C4-2B (cell line): ENCODE data around the gene GALNT9.

ENCODE experiments used
- H3K27ac ChIP-seq: fragments of 450-650 bp; 2 replicates; pipeline ENCODE4 v1.5.1; 2017
- CTCF ChIP-seq: fragments of 450-650 bp; conservative IDR thresholded peaks from 2 replicates; pipeline ENCODE4 v1.5.1; 2017; ENCODE audit warnings: mild to moderate bottlenecking
- ZFX ChIP-seq: fragments of 450-650 bp; IDR thresholded peaks from 2 replicates; pipeline ENCODE4 v1.6.1; 2017

GALNT9 gene

GRCh38 chr12:132320767-132321211 is 8.6 kb downstream of the GALNT9 start:
- no peak for TF ChIP-seq CTCF
- TF ChIP-seq ZFX: no peak
- no peak overlapping the region for H3K27ac ChIP-seq

- no peak overlapping the region for H3K27ac ChIP-seq
- TF ChIP-seq ZFX (no peak), CTCF (no peak)
Measured at GRCh38 chr12:132319991-132320570, 9.3 kb downstream of the GALNT9 start.

GRCh38 chr12:132319359-132319950 is 9.9 kb downstream of the GALNT9 start:
- TF ChIP-seq ZFX (no peak), CTCF (no peak)
- H3K27ac ChIP-seq: no peak overlapping the region

- no peak for TF ChIP-seq CTCF
- no peak for TF ChIP-seq ZFX
Measured at GRCh38 chr12:132318618-132319033, 10.8 kb downstream of the GALNT9 start.

GRCh38 chr12:132318135-132318534 is 11.3 kb downstream of the GALNT9 start:
- no peak for TF ChIP-seq ZFX
- TF ChIP-seq CTCF: no peak
- no peak overlapping the region for H3K27ac ChIP-seq

More at GRCh38 chr12:132318618-132319033, 10.8 kb downstream of the GALNT9 start:
- H3K27ac ChIP-seq: no peak overlapping the region

GRCh38 chr12:132317233-132317938 is 12.0 kb downstream of the GALNT9 start:
- no peak overlapping the region for H3K27ac ChIP-seq
- TF ChIP-seq CTCF (no peak), ZFX (no peak)

GRCh38 chr12:132316497-132317232 is 12.7 kb downstream of the GALNT9 start:
- TF ChIP-seq ZFX (no peak), CTCF (no peak)
- H3K27ac ChIP-seq: no peak overlapping the region
